ENCODE measurements around the gene CD164.

DNA sequence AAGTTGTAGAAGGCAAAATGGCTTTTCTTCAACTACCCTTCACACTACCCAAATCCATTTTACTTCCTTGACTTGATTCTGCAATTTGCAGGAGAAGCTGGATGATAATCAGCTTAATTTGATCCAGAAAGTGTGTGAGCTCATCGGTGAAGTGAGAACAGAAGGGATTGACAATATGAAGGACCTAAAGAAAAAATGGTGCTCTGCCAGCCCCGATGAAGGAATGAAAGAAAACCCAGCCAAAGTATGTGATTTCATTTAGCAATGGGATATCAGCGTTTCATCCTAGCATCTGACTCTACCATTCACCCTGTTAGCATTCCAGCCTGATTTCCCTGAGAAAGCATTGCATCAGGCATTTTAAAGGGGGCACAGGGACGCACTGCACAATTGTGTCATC is 41.5 kb downstream of the CD164 start:
- TF ChIP-seq RAD21 (IDR thresholded peaks at IDR 0.05; ENCODE audit: low read length) (no peak), SMC3 (IDR thresholded peaks at IDR 0.05; ENCODE audit: low read depth, low read length) (no peak), MXI1 (IDR thresholded peaks at IDR 0.05; ENCODE audit: low read depth, low read length) (no peak), EZH2phosphoT487 (IDR thresholded peaks at IDR 0.05; ENCODE audit: borderline replicate concordance, low read depth) (no peak), POLR2AphosphoS5 (IDR thresholded peaks at IDR 0.05; ENCODE audit: low read depth, low read length) (no peak), RCOR1 (IDR thresholded peaks at IDR 0.05; ENCODE audit: low read length) (no peak), SIN3A (IDR thresholded peaks at IDR 0.05; ENCODE audit: borderline replicate concordance, low read depth, low read length) (no peak), TCF12 (IDR thresholded peaks at IDR 0.05) (no peak), EP300 (IDR thresholded peaks at IDR 0.05; ENCODE audit: borderline replicate concordance in 1 of 2, low read depth in 1 of 2, low read length in 1 of 2) (no peak)
- TF ChIP-seq, protein P1, sequence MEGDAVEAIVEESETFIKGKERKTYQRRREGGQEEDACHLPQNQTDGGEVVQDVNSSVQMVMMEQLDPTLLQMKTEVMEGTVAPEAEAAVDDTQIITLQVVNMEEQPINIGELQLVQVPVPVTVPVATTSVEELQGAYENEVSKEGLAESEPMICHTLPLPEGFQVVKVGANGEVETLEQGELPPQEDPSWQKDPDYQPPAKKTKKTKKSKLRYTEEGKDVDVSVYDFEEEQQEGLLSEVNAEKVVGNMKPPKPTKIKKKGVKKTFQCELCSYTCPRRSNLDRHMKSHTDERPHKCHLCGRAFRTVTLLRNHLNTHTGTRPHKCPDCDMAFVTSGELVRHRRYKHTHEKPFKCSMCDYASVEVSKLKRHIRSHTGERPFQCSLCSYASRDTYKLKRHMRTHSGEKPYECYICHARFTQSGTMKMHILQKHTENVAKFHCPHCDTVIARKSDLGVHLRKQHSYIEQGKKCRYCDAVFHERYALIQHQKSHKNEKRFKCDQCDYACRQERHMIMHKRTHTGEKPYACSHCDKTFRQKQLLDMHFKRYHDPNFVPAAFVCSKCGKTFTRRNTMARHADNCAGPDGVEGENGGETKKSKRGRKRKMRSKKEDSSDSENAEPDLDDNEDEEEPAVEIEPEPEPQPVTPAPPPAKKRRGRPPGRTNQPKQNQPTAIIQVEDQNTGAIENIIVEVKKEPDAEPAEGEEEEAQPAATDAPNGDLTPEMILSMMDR (IDR thresholded peaks at IDR 0.05), result no peak
- TF ChIP-seq, protein P2, sequence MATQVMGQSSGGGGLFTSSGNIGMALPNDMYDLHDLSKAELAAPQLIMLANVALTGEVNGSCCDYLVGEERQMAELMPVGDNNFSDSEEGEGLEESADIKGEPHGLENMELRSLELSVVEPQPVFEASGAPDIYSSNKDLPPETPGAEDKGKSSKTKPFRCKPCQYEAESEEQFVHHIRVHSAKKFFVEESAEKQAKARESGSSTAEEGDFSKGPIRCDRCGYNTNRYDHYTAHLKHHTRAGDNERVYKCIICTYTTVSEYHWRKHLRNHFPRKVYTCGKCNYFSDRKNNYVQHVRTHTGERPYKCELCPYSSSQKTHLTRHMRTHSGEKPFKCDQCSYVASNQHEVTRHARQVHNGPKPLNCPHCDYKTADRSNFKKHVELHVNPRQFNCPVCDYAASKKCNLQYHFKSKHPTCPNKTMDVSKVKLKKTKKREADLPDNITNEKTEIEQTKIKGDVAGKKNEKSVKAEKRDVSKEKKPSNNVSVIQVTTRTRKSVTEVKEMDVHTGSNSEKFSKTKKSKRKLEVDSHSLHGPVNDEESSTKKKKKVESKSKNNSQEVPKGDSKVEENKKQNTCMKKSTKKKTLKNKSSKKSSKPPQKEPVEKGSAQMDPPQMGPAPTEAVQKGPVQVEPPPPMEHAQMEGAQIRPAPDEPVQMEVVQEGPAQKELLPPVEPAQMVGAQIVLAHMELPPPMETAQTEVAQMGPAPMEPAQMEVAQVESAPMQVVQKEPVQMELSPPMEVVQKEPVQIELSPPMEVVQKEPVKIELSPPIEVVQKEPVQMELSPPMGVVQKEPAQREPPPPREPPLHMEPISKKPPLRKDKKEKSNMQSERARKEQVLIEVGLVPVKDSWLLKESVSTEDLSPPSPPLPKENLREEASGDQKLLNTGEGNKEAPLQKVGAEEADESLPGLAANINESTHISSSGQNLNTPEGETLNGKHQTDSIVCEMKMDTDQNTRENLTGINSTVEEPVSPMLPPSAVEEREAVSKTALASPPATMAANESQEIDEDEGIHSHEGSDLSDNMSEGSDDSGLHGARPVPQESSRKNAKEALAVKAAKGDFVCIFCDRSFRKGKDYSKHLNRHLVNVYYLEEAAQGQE (IDR thresholded peaks at IDR 0.05; ENCODE audit: low read depth, low read length), result no peak
- TF ChIP-seq, protein P3, sequence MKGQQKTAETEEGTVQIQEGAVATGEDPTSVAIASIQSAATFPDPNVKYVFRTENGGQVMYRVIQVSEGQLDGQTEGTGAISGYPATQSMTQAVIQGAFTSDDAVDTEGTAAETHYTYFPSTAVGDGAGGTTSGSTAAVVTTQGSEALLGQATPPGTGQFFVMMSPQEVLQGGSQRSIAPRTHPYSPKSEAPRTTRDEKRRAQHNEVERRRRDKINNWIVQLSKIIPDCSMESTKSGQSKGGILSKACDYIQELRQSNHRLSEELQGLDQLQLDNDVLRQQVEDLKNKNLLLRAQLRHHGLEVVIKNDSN (IDR thresholded peaks at IDR 0.05; ENCODE audit: borderline replicate concordance, low read depth), result no peak
